ENCODE results near the gene KMT2A. TPM values are rescaled to one million over a fixed set of nuclear protein-coding genes. Genes with fewer than 3 reads are reported as not detected.
A peak's percentile ranks its signal among the peaks of the same experiment; 100 is the strongest.

Gene KMT2A
- total RNA-seq, 4 donors from 2014 or later, result 42.3 to 116 (median 74.8) TPM

DNA sequence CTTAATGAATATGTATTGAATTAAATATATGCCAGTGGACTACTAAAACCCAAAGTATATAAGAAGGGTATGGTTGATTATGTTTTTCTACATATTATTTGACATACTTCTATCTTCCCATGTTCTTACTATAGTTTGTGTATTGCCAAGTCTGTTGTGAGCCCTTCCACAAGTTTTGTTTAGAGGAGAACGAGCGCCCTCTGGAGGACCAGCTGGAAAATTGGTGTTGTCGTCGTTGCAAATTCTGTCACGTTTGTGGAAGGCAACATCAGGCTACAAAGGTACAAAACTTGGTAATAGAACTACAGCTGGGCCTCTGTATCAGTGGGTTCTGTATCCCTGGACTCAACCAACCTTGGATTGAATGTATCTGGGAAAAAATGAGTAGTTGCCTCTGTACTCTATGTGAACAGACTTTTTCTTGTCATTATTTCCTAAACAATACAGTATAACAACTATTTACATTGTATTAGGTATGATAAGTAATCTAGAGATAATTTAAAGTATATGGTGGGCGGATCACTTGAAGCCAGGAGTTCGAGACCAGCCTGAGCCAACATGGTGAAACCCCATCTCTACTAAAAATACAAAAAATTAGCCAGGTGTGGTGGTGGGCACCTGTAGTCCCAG lies 52.3 kb downstream of the KMT2A start:
- Histone ChIP-seq H3K27ac (no peak overlapping the region), H3K9me3 (no peaks in the 10 kb centered on the region), H3K4me3 (no peak overlapping the region), H3K27me3 (no peaks in the 10 kb centered on the region), H3K36me3 (peaks cover 14 to 96% of the 10 kb centered on the region in 2 donors), H3K4me1 (no peaks in the 10 kb centered on the region)
- 26 to 31% methylated on average over 6 to 7 of the region's 7 CpGs for WGBS, 2 donors (ENCODE audit: low coverage in 1 of 2)
- ATAC-seq, result no peak
- TF ChIP-seq POLR2A (IDR thresholded peaks at IDR 0.05) (no peak), EP300 (IDR thresholded peaks at IDR 0.05) (no peak), POLR2AphosphoS5 (IDR thresholded peaks at IDR 0.05) (no peak)
- TF ChIP-seq, protein P1, sequence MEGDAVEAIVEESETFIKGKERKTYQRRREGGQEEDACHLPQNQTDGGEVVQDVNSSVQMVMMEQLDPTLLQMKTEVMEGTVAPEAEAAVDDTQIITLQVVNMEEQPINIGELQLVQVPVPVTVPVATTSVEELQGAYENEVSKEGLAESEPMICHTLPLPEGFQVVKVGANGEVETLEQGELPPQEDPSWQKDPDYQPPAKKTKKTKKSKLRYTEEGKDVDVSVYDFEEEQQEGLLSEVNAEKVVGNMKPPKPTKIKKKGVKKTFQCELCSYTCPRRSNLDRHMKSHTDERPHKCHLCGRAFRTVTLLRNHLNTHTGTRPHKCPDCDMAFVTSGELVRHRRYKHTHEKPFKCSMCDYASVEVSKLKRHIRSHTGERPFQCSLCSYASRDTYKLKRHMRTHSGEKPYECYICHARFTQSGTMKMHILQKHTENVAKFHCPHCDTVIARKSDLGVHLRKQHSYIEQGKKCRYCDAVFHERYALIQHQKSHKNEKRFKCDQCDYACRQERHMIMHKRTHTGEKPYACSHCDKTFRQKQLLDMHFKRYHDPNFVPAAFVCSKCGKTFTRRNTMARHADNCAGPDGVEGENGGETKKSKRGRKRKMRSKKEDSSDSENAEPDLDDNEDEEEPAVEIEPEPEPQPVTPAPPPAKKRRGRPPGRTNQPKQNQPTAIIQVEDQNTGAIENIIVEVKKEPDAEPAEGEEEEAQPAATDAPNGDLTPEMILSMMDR (IDR thresholded peaks at IDR 0.05), result peak; percentile 74 to 79 (median 77)

DNA sequence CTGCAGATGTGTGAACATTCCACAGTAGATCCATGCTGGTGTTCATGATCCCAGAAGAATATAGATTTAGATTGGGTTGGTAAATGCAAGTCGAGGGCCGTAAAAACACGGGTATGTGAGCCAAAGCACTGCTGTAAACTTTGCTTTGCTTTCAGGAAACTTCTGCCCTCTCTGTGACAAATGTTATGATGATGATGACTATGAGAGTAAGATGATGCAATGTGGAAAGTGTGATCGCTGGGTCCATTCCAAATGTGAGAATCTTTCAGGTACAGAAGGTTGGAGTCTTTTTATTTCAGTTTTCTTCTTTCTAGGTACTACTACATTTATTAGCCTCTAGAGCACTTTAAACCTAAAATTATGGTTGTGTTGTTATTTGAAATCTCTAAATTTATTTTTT lies 54.7 kb downstream of the KMT2A start:
- Histone ChIP-seq H3K9me3 (no peaks in the 10 kb centered on the region), H3K4me3 (no peak overlapping the region), H3K36me3 (peaks cover 13 to 98% of the 10 kb centered on the region in 2 donors), H3K27ac (no peak overlapping the region), H3K27me3 (no peaks in the 10 kb centered on the region), H3K4me1 (no peaks in the 10 kb centered on the region)
- 71 to 75% methylated on average over 4 of the region's 4 CpGs for WGBS, 2 donors (ENCODE audit: low coverage in 1 of 2)
- no peak for ATAC-seq
- TF ChIP-seq POLR2AphosphoS5 (IDR thresholded peaks at IDR 0.05) (no peak), POLR2A (IDR thresholded peaks at IDR 0.05) (no peak), EP300 (IDR thresholded peaks at IDR 0.05) (no peak)
- TF ChIP-seq, protein P1 (IDR thresholded peaks at IDR 0.05), result no peak

DNA sequence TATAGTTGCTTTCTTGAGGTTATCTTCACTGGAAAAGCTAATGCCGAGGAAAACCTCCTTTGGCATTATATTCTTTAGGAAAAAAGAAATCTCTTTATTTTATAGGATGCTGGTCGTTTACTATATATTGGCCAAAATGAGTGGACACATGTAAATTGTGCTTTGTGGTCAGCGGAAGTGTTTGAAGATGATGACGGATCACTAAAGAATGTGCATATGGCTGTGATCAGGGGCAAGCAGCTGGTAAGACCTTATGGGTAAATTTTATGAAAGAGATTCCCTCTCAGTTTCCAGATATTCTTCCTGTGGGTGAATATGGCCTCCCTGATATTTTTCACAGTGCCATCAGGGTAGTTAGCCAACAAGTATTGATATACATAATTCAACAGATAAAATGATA lies 61.5 kb downstream of the KMT2A start:
- ATAC-seq, result no peak
- TF ChIP-seq POLR2A (IDR thresholded peaks at IDR 0.05) (no peak), POLR2AphosphoS5 (IDR thresholded peaks at IDR 0.05) (no peak), EP300 (IDR thresholded peaks at IDR 0.05) (no peak)
- TF ChIP-seq, protein P1 (IDR thresholded peaks at IDR 0.05), result no peak
- Histone ChIP-seq H3K27me3 (no peaks in the 10 kb centered on the region), H3K36me3 (peaks cover 28 to 100% of the 10 kb centered on the region in 2 donors), H3K27ac (no peak overlapping the region), H3K4me3 (no peak overlapping the region), H3K9me3 (no peaks in the 10 kb centered on the region), H3K4me1 (no peaks in the 10 kb centered on the region)
- 88 to 90% methylated on average over 4 of the region's 4 CpGs for WGBS, 2 donors (ENCODE audit: low coverage in 1 of 2)

DNA sequence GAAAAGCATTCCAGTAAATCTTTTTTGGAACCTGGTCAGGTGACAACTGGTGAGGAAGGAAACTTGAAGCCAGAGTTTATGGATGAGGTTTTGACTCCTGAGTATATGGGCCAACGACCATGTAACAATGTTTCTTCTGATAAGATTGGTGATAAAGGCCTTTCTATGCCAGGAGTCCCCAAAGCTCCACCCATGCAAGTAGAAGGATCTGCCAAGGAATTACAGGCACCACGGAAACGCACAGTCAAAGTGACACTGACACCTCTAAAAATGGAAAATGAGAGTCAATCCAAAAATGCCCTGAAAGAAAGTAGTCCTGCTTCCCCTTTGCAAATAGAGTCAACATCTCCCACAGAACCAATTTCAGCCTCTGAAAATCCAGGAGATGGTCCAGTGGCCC lies 66.9 kb downstream of the KMT2A start:
- no peak for ATAC-seq
- Histone ChIP-seq H3K27ac (no peak overlapping the region), H3K9me3 (no peaks in the 10 kb centered on the region), H3K36me3 (peaks cover 21 to 100% of the 10 kb centered on the region in 2 donors), H3K27me3 (no peaks in the 10 kb centered on the region), H3K4me3 (no peak overlapping the region), H3K4me1 (no peaks in the 10 kb centered on the region)
- WGBS, 2 donors (ENCODE audit: low coverage in 1 of 2), result 52 to 67% methylated on average over 3 of the region's 3 CpGs
- TF ChIP-seq POLR2A (IDR thresholded peaks at IDR 0.05) (no peak), POLR2AphosphoS5 (IDR thresholded peaks at IDR 0.05) (no peak), EP300 (IDR thresholded peaks at IDR 0.05) (no peak)
- TF ChIP-seq, protein P1 (IDR thresholded peaks at IDR 0.05), result no peak

DNA sequence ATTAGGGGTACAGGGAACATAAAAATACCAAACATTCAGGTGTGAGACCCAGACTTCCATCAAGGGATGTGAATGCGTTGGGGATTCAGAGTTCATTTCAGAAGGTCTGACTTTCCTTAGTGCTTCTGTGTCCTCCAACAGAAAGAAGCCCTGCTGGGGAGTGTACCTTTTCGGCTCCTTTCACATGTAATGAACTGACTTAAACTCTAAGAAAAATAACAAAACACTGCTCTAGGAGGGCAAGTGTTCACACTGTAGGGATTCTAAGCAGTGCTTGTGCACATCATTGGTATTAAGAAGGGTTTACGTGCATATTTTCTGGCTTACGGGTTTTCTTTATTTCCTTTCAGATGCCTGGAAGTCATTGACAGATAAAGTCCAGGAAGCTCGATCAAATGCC lies 75.3 kb downstream of the KMT2A start:
- H3K4me1 ChIP-seq, result no peaks in the 10 kb centered on the region
- no peak overlapping the region for H3K4me3 ChIP-seq
- no peak for ATAC-seq
- no peak overlapping the region for H3K27ac ChIP-seq
- H3K27me3 ChIP-seq, result no peaks in the 10 kb centered on the region
- peaks cover 17 to 100% of the 10 kb centered on the region in 2 donors for H3K36me3 ChIP-seq
- TF ChIP-seq, protein P1 (IDR thresholded peaks at IDR 0.05), result no peak
- TF ChIP-seq EP300 (IDR thresholded peaks at IDR 0.05) (no peak), POLR2A (IDR thresholded peaks at IDR 0.05) (no peak), POLR2AphosphoS5 (IDR thresholded peaks at IDR 0.05) (no peak)
- 61 to 82% methylated on average over 4 to 5 of the region's 5 CpGs for WGBS, 2 donors (ENCODE audit: low coverage in 1 of 2)
- no peaks in the 10 kb centered on the region for H3K9me3 ChIP-seq
